CD4-positive, alpha-beta T cell treated with Interferon alpha-2 for 1 hour (primary cell): ENCODE measurements around the gene WDR54.
"Not testable (repeated sequence)": the region's sequence is repeated elsewhere in the genome, so short reads cannot be mapped to it uniquely, and the experiment has no call there.

Experiments
- DNase-seq, 2 donors: peaks; one replicate each; pipeline ENCODE4 v3.0.0-alpha.2; 2020 to 2022

Gene WDR54

GRCh38 chr2:74430502-74430901 is 9.0 kb downstream of the WDR54 start:
- DNase-seq, result no peak

- DNase-seq, result no peak
Observed at GRCh38 chr2:74436111-74436805, 14.7 kb downstream of the WDR54 start.

DNA sequence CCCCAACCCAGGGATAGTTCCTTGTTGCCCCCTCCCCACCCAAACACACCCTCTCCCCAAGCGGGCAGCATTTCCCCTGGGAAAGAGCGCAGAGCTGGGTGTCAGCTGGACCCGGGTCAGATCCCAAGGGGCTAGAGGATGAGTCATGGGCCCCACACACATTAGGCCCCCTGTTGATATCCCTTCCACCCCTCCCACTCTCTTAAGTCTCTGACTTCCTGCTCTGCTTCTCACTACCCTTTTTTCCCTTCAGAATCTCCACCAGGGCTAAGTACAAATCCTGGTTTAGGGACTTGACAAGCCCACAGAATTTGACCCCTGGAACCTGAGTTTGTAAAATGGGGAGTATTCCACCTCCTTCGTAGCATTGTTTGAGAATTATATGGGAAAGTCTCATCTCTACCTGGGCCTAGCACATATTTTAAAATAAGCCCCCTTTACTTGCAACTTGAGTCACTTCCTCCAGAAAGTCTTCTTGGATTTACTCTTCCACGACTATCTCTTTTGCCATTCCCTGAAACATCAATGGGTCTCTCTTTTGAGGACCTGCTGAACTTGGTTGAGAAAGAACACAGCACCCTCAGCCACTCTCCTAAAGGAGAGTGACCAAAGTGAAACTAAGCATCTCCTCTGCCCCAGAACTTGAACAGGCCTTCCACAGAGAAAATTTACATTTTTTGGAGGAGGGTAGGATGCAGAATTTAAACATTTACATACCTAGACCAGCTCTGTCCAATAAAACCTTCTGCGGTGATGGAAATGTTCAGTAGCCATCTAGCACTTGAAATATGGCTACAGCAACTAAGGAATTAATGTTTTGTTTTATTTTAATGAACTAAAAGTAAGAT is 15.5 kb downstream of the WDR54 start:
- DNase-seq, result no peak

DNA sequence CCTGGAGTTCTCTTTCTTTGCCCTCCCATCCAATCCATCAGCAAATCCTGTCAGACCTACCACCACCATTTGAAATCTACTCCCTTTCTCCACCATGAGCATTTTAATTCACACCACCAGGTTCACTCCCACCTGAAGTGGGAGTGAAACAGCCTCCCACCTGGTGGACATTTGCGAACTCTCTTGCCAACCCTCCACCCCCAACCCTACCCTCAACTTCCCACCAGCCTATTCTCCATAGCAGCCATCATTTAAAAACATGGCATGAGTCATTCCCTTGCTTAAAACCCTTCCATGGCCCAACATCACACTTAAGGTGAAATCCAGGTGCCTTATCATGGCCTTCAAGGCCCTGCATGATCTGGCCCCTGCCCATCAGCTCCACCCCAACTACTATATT is 16.7 kb downstream of the WDR54 start:
- DNase-seq, result no peak

DNA sequence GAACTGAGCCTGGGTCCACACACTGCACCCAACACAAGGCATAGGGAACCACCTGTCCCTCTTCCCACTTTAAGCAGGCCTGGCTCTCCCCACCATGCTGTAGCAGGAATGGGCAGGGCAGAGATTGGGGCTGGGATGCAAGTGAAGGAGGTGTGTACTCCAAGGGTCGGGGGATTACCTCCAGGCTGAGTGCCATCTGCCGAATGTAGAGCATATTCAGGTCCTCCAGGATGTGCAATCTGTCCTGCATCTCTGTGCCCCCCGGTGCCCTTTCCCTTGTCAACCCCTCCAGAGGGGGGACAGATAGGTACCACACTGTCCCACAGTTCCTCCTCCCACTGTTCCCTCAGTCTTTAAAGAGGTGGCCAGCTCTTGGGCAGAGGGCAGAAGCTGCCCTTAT is 17.8 kb downstream of the WDR54 start:
- no peak for DNase-seq

DNA sequence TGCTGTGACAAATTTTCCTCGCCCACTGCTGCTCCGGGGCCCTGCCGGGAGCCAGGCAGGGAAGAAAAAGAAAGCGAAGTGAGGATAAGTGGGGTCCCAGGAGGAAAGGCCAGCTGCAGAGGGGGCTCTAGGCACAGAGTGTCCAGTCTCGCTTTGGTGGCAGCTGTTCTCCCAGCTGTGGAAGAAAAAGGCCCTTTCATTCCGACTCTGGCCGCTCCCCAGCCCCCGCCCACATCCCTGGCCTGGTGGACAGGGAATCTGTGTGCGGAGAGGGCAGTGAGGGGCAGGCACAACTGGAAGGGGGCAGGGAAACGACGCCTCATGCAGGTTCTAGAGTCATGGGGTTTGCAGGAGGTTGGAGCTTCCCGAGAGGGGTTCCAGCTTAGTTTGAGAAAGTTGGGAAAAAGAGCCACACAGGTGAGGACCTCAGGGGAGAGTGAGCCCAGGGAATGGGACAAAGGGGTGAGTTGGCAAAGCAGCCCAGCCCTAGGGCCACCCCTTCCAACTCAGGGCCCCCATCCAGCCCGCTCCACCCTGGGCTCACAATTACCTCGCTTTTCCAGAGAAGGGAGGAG is 18.4 kb downstream of the WDR54 start:
- no peak for DNase-seq

DNA sequence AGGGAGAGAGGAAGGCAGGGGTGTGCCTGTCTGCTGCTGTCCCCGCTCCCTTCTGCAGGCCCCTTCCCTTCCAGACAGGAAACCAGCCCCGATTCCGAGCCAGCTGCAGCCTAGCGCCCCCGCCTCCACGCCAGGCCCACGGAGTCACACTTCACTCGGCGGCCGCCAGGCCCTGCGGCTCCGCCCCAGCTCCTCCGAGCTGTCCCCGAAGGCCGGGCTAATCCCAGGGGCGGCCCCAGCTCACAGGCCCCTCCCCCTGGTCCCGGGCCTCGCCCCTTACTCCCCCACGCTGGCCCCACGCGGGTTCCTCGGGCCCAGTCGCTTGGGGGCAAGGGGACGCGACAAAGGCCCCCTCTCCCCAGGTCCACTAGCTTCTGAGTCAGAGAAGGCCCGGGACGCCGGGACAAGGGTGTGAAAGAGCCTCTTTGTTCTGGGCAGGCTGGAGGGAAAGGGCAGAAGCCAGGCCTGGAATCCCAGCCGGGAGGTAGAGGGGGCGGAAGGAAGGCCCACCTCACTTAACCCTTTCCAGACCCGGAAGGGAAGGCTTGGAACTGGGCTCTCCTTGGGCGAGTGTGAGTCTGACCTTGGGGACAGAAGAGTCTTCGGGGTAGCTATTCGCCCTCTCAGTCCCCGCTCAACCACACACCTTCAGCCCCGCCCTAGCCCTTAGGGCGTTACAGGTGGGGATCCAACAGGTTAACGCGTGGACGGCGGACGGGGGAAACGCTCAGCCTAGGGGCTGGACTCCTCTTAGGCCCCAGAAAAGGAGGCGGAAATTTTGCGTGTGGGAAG is 19.0 kb downstream of the WDR54 start:
- DNase-seq, result peak; percentile 51 to 60

DNA sequence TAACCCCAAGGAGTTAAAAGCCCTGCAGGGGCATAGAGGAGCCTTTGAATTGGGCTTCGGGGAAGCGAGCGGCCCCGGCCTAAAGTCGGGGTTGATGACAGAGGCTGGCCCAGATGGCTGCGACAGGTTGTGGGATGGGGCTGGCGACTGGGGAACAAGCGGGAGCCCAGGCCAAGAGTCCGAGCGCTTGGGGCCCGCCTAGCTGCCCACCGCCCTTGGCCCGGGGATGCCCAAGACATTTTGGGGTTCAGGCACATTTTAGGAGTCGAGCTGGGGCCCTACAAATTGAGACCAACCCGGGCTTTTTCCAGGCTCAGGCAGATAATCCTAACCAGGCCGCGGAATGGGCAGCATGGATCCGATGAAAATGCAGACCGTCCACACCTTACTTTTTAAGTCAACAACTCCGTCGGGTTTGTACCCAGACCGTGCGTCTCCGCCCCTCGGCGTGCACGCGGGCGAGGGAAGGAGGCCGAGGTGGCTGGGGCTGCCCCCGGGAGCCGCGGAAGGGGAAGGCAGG is 19.7 kb downstream of the WDR54 start:
- DNase-seq, result no peak

- DNase-seq, result peak; percentile 31 to 45
Observed at GRCh38 chr2:74441690-74442482, 20.4 kb downstream of the WDR54 start, which contains the start of gene RTKN. RTKN (minus strand) TSS chr2:74441937; CDS start chr2:74441816, 121 bp downstream.

DNA sequence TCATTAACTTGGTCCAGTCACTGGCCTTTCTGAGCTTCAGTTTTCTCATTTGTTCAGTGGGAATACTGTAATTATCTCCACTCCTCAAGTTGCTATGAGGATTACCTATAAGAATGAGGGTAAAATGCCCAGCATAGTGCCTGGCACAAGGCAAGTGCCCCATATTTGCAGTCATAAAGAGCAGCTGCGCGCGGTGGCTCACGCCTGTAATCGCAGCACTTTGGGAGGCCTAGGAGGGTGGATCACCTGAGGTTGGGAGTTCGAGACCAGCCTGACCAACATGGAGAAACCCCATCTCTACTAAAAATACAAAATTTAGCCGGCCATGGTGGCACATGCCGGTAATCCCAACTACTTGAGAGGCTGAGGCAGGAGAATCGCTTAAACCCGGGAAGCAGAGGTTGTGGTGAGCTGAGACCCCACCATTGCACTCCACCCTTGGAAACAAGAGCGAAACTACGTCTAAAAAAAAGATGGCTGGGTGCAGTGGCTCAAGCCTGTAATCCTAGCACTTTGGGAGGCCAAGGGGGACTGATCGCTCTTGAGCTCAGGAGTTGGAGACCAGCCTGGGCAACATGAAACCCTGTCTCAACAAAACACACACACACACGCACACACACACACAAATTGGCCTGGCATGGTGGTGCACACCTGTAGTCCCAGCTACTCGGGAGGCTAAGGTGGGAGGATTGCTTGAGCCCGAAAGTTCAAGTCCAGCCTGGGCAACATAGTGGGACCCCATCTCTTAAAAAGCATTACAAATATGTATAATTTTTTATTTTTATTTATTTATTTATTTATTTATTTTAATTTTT is 21.2 kb downstream of the WDR54 start:
- not testable (repeated sequence) for DNase-seq

- no peak for DNase-seq
Observed at GRCh38 chr2:74444498-74445318, 23.2 kb downstream of the WDR54 start.

DNA sequence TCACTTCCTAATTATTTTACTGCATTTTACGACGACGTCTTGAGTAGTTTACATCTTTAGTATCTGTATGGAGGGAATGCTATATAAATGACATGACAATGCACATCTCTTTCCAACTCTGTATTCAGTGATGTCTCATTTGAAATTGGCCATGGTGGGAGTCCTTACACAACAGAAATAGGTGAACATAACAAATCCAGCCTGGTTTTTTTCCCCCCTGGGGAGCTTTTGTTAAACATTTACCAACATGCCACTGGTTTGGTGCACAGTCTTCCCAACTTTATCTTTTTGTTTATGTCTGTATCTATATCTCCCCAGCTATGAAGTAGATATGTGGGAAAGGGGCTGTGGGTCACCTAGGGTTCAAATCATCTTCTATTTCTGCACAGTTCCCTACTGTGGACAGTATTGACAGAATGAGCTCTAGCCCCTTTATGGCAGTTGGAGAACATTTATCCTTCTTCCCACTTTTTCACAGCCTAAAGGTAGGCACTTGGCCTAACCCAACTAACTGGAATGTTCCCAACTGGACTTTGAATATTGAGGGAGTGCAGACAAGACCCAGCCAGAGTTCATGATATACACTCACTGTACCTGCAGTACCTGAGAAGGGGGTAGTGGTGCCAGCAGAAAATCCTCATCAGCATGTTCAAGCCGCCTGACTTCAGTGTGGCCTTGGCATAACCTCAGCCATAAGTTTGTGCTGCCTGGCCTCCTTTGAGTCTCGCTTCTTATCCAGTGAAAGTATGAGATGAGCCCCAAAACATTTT is 25.9 kb downstream of the WDR54 start:
- no peak for DNase-seq

DNA sequence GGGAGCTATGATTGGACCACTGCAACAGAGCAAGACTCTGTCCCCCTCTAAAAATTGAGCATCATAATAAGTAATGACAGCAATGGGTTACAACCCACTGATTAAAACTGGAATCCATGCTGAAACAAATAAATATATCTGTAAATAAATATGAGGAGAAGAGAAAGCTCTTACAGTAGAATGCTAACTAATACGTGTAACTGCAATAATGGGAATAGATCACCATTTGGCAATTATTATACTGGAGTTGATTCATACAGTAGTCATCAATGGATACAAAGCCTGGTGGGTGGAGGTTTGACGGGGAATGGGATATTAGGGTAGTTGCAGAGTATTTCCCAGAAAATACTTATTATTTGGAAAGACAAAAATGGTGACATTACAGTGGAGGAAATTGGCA is 27.2 kb downstream of the WDR54 start:
- no peak for DNase-seq

DNA sequence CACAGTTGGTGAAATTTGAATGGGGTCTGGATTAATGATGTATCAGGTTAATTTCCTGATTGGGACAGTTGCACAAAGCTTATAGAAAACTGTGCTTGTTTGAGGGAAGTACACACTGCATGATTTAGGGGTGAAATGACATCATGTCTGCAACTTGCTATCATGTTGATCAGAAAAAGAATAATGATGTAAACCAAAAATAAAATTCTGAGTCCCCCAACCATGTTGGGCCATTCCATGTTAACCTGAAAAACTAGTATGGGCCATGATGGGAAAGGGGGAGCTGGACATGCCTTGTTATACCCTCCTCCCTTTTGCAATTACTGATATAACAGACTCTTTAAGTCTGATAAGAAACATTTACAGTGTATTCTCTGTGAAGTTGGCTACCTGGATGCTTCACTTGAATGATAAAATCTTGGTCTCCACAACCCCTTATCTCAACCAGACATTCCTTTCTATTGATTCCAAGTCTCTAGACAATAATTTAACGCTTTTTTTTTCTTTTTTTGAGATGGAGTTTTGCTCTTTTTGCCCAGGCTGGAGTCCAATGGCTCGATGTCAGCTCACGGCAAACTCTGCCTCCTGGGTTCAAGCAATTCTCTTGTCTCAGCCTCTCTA is 29.1 kb downstream of the WDR54 start:
- DNase-seq, result no peak

GRCh38 chr2:74454654-74455511 is 33.4 kb downstream of the WDR54 start, which contains the start of gene INO80B:
INO80B (plus strand) TSS chr2:74455087; CDS start chr2:74455117, 30 bp downstream.
- peak; percentile 96 to 99 for DNase-seq

- no peak for DNase-seq
Observed at GRCh38 chr2:74457129-74457548, 35.6 kb downstream of the WDR54 start.

- peak; percentile 83 to 87 for DNase-seq
Observed at GRCh38 chr2:74457549-74458131, 36.1 kb downstream of the WDR54 start.
